Fibroblast of skin of scalp (primary cell): ENCODE data around the gene UBL7.

Source experiments
- DNase-seq: peaks from one replicate; pipeline ENCODE4 v3.0.0-alpha.2; 2013

The UBL7 gene

DNA sequence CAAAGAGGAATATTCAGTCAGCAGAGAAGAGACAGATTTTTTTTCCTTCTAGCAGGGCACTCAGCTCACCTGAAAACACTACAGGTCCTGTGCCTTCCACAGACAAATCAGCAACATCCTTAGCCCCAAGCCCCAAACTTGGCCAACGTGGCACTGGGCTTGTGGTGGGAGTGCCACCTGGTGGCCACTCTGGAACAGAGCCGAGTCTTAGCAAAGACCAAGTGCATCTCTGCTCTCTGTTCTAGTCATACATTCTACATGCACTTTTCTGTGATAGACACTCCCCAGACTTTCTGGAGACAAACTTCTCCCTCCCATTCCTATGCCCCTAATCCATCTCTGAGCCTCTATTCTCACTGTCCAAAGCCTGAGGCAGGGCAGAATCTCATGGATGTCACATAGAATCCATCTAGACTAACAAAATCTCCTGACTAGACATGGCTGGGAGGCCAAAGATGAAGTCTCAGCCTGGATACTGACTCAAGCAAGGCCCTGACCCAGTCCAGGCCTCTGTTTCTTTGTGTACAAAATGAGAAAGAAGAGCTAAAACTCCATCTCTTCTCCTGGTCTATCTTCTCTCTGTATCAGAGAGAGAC, 22.1 kb downstream of the UBL7 start:
- peak; percentile 80 for DNase-seq

DNA sequence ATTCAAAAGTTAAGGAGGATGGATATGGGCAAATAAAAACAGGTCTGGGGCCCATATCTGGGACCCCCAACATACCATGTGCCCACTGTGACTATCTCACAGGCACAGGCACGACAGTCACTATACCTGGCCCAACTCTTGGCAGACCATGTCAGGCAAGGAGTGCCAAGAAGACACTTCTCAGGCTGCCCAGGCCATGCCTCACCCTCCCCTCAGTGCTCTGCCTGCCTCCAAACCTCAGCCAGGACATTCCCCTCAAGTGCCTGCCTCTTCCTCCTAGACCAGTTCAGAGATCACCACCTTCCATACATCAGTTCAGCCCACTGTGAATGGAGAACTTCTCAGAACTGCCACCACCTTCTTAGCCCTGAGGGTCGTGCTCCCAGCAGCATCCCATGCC, 22.8 kb downstream of the UBL7 start:
- DNase-seq, result no peak

DNA sequence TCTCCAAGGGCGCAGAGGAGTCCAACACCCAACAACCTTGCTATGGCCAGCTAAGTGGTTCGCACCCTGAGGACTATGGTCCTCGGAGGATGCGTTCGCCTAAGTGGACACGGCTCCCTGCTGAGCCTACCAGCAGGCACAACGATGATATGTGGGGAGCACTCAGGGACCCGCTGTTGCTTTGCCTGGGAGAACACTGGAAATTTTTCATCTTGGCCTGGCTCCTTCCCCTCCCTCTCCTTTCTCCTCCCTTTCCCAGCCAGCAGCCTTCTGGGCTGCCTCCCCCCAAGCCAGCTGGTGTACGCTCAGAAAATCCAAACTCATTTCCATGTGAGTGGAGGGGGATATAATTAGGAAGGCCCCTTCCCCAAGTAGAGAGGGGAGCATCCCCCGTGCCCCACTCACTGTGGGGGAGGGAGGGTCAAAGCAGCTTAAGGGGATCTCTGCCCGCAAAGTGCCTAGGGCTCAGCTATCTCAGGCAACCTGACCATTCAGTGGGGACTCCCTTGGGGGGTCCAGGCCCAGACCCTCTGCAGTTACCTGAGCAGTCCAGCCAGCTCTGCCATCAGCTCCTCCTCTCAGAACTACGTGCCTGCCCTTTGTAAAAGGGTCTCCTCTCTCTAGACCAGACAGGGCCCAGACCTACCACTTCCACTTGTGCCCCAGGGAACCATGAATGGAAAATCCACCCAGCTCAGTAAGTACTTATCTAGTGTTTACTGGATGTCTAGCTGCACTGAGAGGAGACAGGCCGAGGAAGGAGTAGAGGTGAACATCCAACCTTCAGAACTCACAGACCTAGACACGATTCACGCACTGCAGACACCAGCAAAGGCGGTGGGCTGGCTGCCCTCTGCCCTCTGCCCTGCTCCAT, 26.5 kb downstream of the UBL7 start:
- DNase-seq, result no peak

DNA sequence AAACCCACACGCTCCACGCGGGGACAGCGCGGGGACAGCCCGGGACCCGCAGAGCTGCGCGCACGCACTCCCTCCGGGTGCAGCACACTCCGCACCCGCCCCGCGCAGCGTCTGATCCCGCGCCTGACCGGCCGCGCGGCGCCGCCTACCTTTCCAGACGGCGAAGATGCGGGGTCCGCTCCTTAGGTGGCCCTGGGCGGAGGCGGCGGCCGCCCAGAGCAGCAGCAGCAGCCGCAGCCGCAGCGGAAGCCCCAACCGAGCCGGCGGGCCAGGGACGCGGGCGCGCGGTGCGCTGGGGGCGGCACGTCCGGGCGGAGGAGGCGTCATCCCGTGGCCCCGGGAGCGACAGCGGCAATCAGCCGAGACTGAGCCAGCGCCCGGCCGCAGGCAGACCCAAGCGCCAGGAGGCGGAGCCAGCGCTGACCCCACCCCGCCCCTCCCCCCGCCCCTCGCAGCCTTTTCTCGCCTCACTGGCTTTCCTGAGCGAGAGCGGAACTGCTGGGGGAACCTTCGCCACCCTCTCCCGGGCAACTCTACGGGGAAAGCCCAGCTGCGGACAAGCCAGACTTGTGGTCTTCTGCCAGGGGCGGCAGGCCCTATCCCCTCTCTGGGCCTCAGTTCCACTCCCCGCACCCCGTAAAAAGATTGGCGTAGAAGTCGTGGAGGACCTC, 27.2 kb downstream of the UBL7 start, which contains the start of gene SEMA7A:
TSS of gene SEMA7A (minus strand) at position 367 of the 671 bp plus-strand sequence. CDS start at position 327, 40 bp downstream.
- DNase-seq, result peak; percentile 86

DNA sequence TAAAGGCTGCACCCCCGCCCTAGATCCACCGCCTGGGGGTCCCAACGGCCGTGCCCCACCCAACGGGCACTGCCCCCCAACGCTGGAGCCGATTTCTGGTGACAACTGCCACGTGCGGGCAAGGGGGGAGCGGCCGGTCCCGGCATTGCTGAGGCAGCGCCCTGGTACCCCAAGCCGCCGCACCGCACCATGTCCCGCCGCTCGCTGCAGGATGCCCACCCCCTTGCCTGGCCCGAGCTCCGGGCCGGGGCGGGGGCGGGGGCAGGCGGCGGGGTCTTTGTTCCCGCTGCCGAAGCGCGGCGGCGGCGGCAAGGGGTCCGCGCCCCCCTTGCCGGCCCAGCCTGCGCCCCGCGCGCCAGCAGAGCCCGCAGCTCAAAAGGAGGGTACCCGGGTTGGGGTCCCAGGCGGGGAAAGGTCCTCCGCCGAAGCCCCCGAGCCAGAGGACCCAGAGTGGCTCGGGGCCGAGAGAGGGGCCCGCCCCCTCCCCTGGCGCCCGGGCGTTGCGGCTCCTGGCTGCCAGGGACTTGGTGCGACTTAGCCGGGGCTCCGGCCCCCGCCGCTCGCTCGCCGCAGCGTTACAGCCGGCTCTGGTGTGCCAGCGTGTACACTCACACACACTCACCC, 27.9 kb downstream of the UBL7 start:
- DNase-seq, result no peak

DNA sequence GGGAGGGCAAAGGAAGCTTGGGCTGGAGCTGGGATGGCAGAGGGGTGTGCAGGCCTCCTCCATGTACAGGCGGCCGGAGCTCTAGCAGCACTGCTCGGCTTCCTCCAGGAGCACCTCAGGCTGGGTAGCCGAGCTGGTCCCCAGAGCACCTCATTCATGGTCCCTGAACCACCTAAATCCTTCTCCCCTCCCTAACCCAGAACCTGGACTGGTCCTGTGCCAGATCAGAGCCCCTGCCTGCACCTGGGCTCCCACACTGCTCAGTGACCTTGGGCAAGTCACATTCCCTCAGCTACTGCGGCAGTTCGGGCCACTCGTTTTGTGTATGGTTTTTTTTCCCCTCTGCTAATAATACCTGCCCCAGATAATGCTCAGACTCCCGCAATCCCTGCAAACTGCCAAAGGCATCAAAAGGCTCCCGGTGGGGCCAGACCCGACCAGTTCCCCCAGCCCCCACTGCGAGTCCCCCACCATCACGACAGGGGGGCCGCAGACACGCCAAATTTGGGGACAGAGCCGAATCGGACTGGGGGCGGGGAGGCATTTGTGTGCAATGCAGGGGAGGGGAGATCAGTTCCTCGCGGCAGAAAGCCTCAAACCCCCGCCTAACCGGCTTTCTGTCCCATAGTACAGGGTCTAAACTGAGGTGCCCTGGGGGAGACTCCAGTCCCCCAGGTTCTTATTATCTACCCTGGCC, 28.5 kb downstream of the UBL7 start:
- DNase-seq, result no peak

DNA sequence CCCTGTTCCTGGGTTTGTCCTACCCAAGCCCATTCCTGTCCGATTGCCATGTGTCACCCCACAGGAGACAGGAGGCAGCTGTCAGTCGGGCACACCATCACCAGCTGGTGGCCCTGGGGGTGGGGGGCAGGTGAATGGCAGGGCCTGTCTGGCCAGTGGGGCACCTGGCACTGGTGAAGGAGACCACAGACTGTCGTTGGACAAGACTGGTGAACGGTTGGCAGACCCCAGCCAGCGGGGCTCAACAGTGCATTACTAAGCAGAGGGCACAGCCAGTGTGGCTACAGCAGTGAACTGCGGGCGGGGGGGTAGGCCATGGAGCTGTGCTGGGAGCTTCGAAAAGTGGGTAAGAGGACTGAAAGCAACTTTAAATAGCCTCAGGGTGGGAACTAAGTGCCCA, 29.3 kb downstream of the UBL7 start:
- DNase-seq, result no peak

DNA sequence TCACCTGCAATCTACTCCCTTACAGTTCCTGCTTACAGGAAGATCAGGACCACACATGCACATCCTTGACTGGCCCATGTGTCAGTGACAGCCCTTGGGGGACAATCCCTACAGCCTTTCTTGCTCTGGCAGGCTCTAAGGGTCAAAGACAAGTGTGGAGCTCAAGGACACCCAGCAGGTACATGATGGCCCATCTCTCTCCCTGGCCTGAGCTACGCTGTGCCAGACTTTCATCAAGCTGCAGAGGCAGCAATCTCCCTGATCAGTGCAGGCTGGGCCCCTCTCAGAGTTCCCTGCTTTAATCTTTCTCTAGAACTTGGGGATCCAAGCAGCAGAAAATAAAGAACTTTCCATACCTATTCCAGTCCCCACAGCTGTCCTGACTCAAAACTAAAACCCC, 29.8 kb downstream of the UBL7 start:
- no peak for DNase-seq

DNA sequence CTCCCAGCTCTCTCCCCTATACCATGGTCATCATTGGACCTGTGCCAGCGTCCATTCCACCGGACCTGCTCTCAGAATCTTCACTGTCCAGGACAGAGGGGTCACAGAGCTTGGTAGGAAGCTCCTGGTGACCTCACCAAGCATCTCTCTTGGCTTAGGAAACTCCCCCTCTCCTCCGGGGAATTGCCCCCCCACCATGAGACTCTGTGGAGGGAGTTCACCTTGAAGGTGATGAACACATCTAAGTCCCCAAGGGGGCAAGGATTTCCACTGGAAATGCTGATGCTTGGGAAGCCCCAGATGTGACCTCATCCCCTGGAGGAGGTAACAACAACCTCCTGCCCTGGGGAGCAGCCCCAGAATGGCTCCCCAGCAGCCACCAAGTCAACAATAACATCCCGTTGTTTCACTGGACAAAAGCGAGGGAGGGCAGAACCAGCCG, 30.4 kb downstream of the UBL7 start:
- DNase-seq, result no peak

DNA sequence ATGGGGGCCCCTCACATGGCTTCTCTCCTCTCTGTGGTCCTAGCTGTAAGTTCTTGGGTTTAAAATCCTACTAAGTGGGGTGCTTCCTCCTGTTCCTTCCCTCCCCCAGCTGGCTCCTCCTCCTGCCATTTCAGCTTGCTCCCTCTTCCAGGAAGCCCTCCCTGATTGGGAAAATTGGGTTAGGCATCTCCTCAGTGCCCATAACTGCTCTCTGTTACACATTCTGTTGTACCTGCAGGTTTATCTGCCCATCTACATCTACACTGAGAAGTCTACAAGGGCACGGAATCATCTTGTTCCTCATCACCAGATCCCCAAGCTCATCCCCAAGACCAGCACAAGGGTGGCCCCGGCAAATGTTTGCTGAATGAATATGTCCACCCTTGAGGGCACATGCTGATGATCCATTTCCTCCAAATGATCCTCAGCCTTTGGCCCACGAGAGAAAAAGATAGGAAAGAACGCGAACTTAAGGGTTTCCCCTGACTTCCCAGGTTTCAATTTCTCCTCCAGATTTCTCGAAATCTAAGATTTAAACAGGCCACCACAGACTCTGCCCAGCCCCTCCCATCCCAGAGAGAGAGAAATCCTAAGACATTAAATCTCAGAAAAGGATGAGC, 31.1 kb downstream of the UBL7 start:
- DNase-seq, result no peak

DNA sequence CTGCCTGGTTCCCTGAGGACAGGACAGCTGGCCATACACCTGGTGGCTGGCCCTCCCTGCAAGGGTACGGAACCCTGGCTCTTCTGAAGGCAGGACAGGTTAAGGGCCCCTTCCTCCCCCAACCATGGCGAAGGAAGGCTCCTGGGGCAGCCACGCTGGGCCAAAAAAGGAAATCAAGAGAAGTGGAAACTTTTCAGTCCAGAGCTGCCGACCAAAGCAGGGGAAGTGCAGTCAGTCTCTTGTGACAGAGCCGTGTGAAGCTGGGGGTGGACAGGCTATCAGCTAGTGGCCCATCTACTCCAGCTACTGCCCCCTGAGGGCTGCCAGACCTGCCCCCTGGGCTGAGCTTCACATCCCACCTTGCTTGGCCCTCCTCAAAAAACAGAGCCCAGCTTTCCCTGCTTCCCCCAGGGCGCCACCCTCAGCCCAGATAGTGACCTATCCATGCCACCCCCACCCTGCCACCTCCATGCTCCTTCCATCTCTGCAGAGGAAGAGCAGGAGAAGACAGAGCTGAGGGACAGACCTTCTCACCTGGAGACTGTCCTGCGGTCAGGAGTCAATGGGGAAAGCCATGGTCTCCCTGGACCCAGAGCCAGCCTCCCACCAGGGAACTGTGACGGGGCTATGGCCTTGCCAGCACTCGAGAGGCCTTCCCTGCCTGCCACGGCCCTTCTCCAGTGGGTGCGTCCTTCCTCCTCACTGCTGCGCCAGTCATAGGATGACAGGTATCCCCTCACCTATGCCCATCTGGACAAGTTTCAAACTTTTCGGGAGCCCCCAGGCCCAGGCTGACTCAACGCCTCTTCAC, 31.8 kb downstream of the UBL7 start:
- no peak for DNase-seq

DNA sequence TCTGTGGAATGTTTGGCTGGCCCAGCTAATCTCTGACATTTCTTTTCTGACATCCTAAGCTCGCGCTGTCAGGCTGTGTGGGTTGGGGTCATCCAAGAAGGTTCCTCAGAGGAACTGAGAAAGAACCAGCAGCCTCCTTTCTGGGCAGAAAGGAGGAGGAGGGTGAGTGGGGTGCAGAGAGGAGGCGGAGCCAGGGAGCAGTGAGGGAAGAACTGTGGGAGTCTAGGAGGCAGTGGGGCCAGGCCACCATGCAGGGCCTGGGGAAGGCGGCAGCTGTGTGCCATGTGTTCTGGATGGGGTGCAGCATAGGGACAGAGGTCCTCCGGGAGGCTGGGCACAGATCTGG, 32.5 kb downstream of the UBL7 start:
- no peak for DNase-seq

DNA sequence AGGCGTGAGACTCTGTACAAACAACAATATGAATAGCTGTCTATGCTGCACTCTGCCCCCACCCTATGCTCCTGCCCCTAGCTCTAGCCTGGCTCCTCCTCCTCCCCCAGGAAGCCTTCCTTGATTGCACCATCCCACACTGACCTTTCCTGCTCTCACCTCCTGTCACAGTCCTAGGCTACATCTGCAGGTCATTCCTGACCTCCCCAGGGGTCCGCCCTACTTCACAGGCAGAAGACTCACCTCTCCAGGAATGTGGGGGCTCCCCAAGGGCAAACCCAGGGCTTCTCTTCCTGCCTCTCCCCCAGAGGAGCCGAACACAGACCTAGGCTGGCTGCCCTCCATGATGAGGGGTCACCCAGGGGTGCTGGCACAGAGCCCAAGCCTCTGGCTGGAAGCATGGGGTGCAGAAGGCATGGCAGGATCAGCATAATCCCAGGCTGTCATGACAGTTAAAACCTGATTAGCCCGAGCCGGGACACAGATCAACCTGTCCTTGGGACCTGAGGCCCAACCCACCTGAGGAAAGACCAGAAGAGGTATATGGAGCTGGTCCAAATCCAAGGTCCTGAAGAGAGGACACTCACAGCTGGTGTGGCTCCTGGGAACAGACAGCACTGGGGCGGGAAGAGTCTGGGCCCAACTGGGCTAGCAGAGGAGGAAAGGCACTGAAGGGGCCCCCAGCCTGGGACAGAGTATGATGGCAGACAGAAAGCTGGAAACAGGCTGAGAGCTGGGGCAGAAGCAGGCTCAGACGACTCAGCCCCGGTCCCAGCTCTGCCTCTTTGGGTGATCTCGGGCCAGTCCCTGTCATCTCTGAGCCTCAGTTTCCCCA, 33.1 kb downstream of the UBL7 start:
- DNase-seq, result no peak

DNA sequence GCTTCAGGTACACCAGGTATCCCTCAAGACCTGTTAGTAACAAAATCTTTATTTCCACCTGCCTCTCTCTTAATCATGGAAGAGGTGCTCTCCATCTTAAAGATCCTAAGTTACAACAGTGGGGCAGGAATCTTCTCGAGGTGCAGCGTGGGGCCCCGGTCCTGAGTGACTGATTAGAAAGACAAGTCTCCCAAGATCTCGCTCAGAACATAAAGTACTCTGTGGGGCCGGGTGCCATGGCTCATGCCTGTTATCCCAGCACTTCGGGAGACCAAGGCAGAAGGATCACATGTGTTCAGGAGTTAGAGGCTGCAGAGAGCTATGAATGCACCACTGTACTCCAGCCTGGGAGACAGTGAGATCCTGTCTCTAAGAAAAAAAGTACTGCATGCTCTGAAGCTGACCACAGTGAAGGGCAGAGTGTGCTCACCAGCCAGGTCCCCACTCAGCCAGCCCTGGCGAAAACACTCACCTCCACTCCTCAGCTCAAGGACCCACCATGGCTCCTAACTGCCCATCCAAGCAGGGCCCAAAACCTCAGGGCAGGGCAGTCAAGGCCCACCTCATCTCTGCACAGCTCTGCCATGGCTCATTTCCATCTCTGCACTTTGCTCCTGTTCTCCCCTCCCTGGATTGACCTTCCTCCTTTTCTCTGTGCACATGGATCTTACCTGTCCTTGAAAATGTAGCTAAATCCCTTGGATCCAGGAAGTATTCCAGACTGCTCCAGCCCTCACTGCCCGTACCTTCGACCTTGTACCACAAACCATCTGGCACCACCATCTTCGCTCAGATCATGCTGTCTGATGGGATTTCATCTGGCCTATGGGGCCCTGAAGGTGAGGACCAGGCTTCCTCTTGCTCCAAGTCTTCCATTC, 34.3 kb downstream of the UBL7 start:
- DNase-seq, result no peak

DNA sequence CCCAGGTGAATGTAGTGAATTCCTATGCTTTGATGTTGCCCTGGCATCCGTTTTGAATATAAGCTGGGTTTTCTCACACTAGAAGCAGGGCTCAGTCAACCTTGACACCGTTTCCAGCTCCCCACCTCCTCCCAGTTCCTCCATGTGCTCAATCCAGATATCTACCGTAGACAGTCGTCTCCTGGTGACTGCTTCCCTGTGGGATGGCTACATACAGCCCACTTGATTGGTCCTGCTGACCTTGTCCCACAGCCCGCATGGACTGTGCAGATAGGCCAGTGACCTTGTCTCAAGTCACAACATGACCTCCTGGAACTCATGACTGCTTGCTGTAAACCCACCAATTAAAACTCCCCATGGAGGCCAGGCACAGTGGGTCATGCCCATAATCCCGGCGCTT, 35.3 kb downstream of the UBL7 start:
- DNase-seq, result no peak

DNA sequence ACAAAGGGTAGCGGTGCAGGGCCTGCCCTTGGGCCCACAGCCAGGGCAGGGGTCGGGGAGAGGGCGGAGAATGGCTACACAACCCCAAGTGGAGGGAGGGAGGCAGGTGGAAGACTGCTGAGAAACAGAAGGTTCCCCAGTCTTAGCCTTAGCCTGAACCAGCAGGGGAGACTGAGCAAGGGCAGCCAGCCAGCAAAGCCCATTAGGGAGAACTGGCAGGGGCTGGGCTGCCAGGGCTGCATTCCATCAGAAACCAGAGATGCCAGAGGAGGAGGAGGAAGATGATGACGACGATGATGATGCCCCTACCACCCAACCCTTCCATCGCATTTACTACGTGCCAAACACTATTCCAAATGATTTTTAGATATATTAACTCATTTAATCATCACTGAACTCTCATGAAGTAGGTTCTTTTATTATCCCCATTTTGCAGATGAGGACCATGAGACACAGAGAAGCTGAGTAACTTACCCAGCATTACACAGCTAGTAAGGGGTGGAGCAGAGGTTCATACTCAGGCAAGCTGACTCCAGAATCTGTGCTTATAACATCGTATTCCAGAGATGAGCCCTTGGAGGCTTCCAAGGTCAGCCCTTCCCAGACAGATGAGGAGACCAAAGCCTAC, 35.9 kb downstream of the UBL7 start:
- DNase-seq, result no peak

DNA sequence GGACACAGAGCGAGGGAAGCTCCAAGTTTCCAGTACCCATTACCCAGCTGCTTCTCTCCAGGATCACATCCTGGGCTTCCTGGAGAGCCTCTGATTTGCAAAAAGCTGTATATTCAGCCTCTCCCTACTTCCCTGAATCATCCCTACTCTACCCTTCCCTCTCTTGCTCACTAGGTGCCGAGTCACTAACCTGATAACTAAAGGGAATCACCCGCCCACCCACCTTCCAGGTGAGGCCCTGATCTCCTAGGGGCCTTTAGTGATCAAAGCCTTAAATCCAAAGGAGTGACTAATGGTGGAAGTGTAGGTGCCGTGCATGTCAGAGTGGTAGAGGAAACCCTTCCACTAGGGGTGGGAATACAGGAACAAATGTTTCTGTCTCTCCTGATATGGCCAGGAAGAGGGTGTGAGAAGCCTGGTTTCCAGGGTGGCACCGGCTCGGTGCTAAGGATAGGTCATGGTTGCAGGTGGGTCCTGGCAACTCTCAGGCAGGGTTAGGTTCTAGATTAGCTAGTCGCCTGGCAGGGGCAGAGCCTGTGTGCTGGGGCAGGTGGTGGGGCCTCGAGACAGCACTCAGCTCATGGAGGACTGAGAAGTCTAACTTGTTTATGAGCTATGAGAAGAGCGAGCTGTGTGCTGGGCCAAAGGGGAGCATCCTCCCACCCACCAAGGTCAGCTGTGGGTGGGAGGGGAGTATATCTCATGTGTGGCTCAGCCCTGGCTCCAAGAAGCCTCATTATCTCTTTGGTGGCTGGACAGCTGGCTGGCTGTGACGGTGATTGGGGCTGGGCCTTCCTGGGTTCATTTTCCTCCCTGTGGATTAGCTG, 37.3 kb downstream of the UBL7 start:
- no peak for DNase-seq
